Activated CD4-positive, alpha-beta T cell treated with anti-CD3 and anti-CD28 coated beads, Interleukin-2, amount 50 U/mL, for 4 hours (primary cell): ENCODE data around the gene IL17RB.

Source experiments
- DNase-seq, 2 experiments: peaks; one replicate each; pipeline ENCODE4 v3.0.0-alpha.2; 2020

The IL17RB gene

DNA sequence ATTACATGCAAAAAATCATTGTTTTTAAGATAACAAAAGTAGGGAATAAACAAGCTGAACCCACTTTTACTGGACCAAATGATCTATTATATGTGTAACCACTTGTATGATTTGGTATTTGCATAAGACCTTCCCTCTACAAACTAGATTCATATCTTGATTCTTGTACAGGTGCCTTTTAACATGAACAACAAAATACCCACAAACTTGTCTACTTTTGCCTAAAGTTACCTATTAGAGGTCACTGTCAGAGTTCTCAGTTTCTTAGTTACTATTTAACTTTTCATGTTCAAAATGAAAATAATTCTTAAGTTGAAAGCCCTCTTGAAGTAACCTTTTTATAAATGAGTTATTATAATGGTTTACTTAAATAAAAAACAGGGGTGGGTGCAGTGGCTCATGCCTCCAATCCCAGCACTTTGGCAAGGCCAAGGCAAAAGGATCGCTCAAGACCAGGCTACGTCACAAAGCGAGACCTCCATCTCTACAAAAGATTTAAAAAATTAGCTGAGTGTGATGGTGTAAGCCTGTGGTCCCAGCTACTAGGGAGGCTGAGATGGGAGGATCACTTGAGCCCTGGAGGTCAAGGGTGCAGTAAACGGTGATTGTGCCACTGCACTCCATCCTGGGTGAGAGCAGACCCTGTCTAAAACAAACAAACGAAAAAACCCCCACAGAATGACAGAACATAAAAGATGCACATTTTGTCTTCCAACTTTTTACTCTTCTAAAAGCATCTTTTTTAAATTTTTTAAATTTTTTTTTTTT is 19.5 kb downstream of the IL17RB start:
- DNase-seq: no peak

GRCh38 chr3:53880396-53881345 is 34.3 kb downstream of the IL17RB start:
- no peak for DNase-seq

GRCh38 chr3:53881691-53882593 is 35.6 kb downstream of the IL17RB start, which contains the start of gene ACTR8:
Gene ACTR8 (minus strand): TSS chr3:53882152. CDS start chr3:53882101, 51 bp downstream.
- DNase-seq: peak; percentile 82 to 85

- no peak for DNase-seq
Observed at GRCh38 chr3:53883008-53883407, 36.6 kb downstream of the IL17RB start.

- no peak for DNase-seq
Observed at GRCh38 chr3:53884623-53885022, 38.3 kb downstream of the IL17RB start.

DNA sequence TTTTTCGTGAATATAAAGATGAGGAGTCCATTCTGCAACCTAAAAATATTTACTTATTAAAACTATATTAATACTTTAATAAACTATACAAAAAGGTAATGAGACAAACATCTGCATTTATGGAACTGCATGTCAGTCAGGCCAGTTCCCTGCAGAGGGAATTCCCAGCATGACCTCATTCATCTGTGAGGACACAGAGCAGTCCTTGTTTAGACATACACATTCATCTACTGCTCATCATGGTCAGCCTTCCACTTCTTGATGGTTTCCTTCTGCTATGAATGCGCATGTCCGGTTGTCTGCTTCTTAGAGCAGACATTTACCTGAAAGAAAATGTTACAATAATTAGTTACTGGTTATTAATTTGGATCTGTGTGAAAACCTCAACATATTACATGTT is 38.9 kb downstream of the IL17RB start:
- DNase-seq: no peak

GRCh38 chr3:53887446-53887845 is 41.1 kb downstream of the IL17RB start:
- DNase-seq: no peak

DNA sequence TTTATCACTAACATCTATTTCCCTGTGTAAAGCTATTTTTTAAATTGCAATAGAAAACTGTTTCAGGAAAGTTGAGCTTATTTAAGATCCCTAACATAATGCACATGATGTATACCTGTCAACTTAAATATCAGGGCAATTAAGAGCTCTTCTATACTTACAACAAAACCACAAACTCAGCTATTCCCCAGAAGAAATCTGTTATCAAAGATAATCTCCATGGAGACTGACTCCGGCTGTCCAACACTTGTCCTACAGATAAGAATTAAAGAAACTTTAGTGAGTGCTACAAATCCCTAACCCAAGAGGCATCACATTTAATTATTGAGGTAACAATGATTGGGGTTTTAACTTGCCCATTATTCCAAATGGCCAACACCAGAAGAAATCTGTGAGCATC is 41.9 kb downstream of the IL17RB start:
- no peak for DNase-seq

- peak; percentile 43 to 48 for DNase-seq
Observed at GRCh38 chr3:53890726-53891475, 44.5 kb downstream of the IL17RB start.

- DNase-seq: peak; percentile 95
Observed at GRCh38 chr3:53891497-53892285, 45.3 kb downstream of the IL17RB start, which contains the start of gene SELENOK. Gene SELENOK (minus strand): TSS chr3:53891859.

DNA sequence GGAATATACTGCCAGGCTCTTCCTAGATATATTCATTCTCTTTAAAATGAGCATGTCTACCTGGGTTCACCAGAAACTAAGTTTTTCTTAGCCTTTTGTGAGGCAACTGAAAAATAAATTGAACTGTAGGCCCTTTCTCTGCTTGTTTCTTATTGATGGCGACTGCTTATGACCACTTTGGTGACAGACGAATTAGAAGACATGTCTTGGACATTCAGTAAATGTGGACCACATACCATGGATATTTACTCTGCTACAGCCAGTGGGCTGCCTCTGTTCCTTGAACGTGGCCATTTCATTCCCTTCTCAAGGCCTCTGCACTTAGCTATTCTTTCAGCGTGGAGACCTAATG is 45.9 kb downstream of the IL17RB start:
- DNase-seq: no peak

- no peak for DNase-seq
Observed at GRCh38 chr3:53899750-53900149, 53.4 kb downstream of the IL17RB start.

DNA sequence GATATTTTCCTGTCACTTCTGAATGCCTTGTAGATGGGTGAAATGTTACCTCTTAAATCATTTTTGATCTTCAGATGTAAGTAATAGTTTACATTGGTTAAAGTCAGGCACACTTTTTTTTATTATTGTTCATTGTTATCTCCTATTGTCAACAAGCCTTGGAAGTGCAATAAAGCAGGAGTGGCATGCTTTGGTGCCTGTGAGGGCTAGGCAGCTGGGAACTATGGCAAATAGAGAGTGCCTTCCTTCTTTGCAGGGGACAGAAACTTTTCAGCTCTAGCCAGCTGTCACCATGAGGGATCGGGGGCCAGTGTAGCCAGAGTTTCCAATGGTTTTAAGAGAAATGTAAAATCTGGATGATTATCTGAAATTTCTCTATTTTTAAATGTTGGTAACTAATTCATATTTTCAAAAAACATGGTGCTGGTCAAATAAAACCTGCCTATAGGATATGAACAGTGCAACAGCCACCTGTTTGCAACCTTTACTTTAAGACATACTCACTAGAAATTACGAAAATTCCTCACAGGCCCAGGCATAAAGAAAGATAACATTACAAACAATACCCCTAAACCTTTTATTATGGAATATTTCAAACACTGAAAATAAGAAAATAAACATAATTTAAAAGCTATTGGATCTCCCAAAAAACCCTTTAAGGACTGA is 54.4 kb downstream of the IL17RB start:
- DNase-seq: no peak

GRCh38 chr3:53902067-53902466 is 55.7 kb downstream of the IL17RB start:
- DNase-seq: no peak

DNA sequence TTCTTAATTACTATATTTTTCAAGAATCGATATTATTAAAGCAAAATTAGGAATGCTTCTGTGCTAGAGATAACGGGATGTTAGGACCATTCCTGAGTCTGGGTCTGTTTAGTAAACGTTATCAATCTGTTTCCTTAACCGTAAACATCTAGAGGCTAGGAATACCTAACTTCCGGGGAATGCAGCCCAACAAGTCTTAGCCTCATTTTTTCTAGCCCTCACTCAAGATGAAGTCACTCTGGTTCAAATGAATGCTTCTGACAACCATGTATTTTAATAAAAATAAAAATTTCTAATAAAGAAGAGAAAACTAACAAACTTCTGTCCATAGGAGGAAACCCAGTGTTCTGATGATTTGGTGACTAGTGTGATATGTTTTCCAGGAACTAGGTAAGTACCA is 56.3 kb downstream of the IL17RB start:
- no peak for DNase-seq

GRCh38 chr3:53913401-53913800 is 67.0 kb downstream of the IL17RB start:
- DNase-seq: no peak
